22Rv1 (cell line): ENCODE data around the gene PIP5K1B.

Experiments used
- H3K27ac ChIP-seq: fragments of 450-650 bp; 2 replicates; pipeline ENCODE4 v1.5.1; 2017
- CTCF ChIP-seq: fragments of 450-650 bp; IDR thresholded peaks from 2 replicates; pipeline ENCODE4 v1.5.1; 2017; ENCODE audit warnings: mild to moderate bottlenecking
- ZFX ChIP-seq: fragments of 450-650 bp; IDR thresholded peaks from 2 replicates; pipeline ENCODE4 v1.6.1; 2017; ENCODE audit warnings: antibody characterized with exemption, borderline replicate concordance

The PIP5K1B gene

DNA sequence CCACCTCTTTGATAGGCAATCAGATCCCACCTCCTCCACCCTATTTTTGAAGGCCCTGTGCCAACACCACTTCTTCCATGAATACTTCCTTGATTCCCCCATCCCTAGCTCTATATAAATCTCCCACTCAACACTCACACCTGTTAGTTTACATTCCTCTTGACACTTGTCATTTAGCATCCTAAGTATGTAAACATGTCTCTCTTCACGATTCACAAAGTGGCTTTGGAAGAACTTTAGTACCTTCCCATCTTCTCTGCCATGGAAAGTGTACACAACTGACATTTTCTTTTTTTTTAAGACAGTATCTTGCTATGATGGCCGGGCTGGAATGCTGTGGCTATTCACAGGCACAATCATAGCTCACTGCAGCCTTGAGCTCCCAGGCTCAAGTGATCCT, 329.0 kb downstream of the PIP5K1B start:
- TF ChIP-seq CTCF (no peak), ZFX (no peak)
- H3K27ac ChIP-seq, result no peak overlapping the region

DNA sequence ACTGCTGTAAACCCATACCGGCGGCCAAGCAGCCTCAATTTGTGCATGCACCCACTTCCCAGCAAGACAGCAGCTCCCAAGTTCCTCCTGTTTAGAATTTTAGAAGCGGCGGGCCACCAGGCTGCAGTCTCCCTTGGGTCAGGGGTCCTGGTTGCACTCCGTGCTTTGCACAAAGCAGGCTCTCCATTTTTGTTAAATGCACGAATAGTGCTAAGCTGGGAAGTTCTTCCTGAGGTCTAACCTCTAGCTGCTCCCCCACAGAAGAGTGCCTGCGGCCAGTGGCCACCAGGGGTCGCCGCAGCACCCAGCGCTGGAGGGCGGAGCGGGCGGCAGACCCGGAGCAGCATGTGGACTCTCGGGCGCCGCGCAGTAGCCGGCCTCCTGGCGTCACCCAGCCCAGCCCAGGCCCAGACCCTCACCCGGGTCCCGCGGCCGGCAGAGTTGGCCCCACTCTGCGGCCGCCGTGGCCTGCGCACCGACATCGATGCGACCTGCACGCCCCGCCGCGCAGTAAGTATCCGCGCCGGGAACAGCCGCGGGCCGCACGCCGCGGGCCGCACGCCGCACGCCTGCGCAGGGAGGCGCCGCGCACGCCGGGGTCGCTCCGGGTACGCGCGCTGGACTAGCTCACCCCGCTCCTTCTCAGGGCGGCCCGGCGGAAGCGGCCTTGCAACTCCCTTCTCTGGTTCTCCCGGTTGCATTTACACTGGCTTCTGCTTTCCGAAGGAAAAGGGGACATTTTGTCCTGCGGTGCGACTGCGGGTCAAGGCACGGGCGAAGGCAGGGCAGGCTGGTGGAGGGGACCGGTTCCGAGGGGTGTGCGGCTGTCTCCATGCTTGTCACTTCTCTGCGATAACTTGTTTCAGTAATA, 330.6 kb downstream of the PIP5K1B start, which contains the start of gene FXN:
Gene FXN, plus strand, starts transcription at position 315 of the 871 bp plus-strand sequence. Its CDS starts 31 bp downstream, at position 346.
- H3K27ac ChIP-seq, result peak within 1 kb of the TSS; percentile 56; the same call in 1 of the 2 replicates

DNA sequence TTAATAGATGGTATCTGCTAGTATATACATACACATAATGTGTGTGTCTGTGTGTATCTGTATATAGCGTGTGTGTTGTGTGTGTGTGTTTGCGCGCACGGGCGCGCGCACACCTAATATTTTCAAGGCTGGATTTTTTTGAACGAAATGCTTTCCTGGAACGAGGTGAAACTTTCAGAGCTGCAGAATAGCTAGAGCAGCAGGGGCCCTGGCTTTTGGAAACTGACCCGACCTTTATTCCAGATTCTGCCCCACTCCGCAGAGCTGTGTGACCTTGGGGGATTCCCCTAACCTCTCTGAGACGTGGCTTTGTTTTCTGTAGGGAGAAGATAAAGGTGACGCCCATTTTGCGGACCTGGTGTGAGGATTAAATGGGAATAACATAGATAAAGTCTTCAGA, 331.3 kb downstream of the PIP5K1B start:
- peak overlapping the region; percentile 56; the same call in 1 of the 2 replicates for H3K27ac ChIP-seq
- no peak for TF ChIP-seq CTCF
- TF ChIP-seq ZFX, result no peak

More for the DNA sequence above, 330.6 kb downstream of the PIP5K1B start, which contains the start of gene FXN:
- TF ChIP-seq ZFX (no peak), CTCF (peak; percentile 99)

DNA sequence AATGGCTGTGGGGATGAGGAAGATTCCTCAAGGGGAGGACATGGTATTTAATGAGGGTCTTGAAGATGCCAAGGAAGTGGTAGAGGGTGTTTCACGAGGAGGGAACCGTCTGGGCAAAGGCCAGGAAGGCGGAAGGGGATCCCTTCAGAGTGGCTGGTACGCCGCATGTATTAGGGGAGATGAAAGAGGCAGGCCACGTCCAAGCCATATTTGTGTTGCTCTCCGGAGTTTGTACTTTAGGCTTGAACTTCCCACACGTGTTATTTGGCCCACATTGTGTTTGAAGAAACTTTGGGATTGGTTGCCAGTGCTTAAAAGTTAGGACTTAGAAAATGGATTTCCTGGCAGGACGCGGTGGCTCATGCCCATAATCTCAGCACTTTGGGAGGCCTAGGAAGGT, 331.8 kb downstream of the PIP5K1B start:
- TF ChIP-seq CTCF (no peak), ZFX (no peak)
- no peak overlapping the region for H3K27ac ChIP-seq

DNA sequence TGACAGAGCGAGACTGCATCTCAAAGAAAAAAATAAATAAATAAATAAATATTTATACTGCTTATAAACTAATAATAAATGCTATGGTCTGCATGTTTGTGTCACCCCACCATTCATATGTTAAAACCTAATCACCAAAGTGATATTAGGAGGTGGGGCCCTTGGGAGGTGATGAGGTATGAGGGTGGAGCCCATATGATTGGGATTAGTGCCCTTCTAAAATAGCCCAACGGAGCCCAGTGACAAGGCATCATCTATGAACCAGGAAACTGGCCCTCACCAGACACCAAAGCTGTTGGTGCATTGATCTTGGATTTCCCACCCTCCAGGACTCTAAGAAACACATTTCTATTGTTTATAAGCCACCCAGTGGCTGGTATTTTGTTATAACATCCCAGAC, 335.6 kb downstream of the PIP5K1B start:
- no peak for TF ChIP-seq ZFX
- TF ChIP-seq CTCF, result no peak
- no peak overlapping the region for H3K27ac ChIP-seq

- H3K27ac ChIP-seq, result no peak overlapping the region
- no peak for TF ChIP-seq ZFX
- TF ChIP-seq CTCF, result no peak
Observed at GRCh38 chr9:69044240-69045219, 339.5 kb downstream of the PIP5K1B start.
